Muscle layer of colon (tissue), 2 donors: ENCODE results near the gene LOX.

Experiments used
- H3K27ac ChIP-seq: one replicate; pipeline ENCODE4 v1.7.0; 2013; ENCODE audit warnings: low read depth, mild to moderate bottlenecking, low read length, moderate library complexity
- H3K27me3 ChIP-seq, 2 donors: one replicate each; pipeline ENCODE4 v1.7.0; 2013; ENCODE audit warnings: low read length in 2 of 2, mild to moderate bottlenecking in 2 of 2; ENCODE audit not compliant: insufficient read depth in 2 of 2, control insufficient read depth in 1 of 2
- H3K36me3 ChIP-seq: one replicate; pipeline ENCODE4 v1.7.0; 2013; ENCODE audit warnings: mild to moderate bottlenecking, low read length; ENCODE audit not compliant: insufficient read depth
- H3K4me1 ChIP-seq: one replicate; pipeline ENCODE4 v1.7.0; 2013; ENCODE audit warnings: mild to moderate bottlenecking, low read length; ENCODE audit not compliant: insufficient read depth
- H3K4me3 ChIP-seq, 2 donors: one replicate each; pipeline ENCODE4 v1.7.0; 2013; ENCODE audit warnings: low read length in 2 of 2, low read depth in 1 of 2, mild to moderate bottlenecking in 1 of 2, moderate library complexity in 1 of 2
- H3K9ac ChIP-seq: one replicate; pipeline ENCODE4 v1.7.0; 2013; ENCODE audit warnings: low read length
- H3K9me3 ChIP-seq: one replicate; pipeline ENCODE4 v1.7.0; 2013; ENCODE audit warnings: mild to moderate bottlenecking, low read length
- donor health status: abdominal sarcoma.
- donor health status: Adenocarcinoma of cecum.

The LOX gene

DNA sequence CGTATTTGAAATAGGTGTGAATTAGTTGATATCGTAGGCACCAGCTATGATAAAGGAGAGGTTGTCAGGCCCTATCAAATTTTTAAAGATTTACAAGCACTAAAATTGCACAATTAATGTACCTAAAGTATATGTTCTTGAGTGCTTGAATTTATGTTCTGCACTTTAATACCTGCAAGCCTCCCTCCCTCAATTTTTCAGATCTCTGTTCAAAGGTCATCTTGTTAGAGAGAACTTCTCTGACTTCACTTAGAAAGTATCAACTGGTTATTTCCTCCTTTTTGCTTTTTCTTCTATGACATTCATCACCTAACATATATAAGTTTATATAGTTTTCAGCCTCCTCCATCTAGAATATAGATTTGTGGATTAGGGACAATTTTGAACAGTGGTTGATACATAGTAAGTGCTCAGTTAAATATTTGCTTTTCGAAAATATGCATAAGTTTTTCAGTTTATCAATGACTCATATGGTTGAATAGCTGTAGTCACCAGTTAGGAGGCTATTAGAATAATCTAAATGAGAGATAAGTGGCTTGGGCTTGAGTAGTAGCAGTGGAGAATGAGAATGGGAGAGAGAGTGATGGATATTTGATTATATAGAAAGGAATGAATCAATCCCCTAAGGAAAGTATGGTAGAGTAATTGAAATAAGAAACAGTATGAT is 37.3 kb downstream of the LOX start:
- H3K36me3 ChIP-seq, result peaks cover 6% of the 10 kb centered on the region
- H3K4me3 ChIP-seq, result no peak overlapping the region
- H3K9ac ChIP-seq, result no peak overlapping the region
- no peak overlapping the region for H3K27ac ChIP-seq
- no peaks in the 10 kb centered on the region for H3K4me1 ChIP-seq
- H3K9me3 ChIP-seq, result no peaks in the 10 kb centered on the region
- no peaks in the 10 kb centered on the region for H3K27me3 ChIP-seq

DNA sequence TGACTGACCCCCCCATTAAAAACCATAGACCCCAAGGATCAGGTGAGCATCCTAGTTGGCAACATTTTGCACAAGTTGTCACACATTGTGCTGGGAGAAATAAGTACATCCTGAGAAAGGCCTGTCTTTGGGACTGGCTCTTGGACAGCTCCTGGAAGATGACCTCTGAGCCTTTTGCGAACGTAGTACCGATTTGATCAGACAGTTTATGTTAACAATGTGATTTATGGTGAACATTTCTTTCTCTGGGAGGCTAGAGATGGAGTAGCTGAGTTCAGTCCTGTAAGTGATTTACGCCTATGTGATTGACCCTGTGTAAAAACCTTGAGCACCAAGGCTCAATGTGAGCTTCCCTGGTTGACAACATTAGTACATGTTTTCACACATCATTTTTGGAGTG is 41.7 kb downstream of the LOX start:
- Histone ChIP-seq H3K9me3 (no peaks in the 10 kb centered on the region), H3K27ac (no peak overlapping the region), H3K4me1 (no peaks in the 10 kb centered on the region), H3K4me3 (no peak overlapping the region), H3K9ac (no peak overlapping the region), H3K36me3 (peaks cover 8% of the 10 kb centered on the region), H3K27me3 (no peaks in the 10 kb centered on the region)

DNA sequence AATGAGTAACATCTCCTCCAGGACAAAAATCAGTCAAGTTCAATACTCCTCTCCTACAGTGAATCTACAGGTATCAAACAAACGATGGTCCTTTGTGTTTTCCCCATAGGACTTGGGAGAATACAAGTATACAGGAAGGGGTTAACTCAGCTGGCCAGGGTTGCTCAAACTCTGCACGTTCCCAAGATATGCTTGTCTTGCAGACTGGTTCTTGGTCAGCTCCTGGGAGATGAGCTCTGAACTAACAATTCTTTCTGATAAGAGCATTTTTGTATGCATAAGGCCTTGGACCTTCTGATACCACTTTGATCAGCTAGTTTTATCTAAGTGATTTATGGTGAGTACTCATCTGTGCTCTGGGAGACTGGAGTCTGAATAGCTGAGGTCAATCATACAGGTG is 42.1 kb downstream of the LOX start:
- Histone ChIP-seq H3K36me3 (peaks cover 8% of the 10 kb centered on the region), H3K27ac (no peak overlapping the region), H3K9me3 (no peaks in the 10 kb centered on the region), H3K9ac (no peak overlapping the region), H3K4me1 (no peaks in the 10 kb centered on the region), H3K27me3 (no peaks in the 10 kb centered on the region), H3K4me3 (no peak overlapping the region)

DNA sequence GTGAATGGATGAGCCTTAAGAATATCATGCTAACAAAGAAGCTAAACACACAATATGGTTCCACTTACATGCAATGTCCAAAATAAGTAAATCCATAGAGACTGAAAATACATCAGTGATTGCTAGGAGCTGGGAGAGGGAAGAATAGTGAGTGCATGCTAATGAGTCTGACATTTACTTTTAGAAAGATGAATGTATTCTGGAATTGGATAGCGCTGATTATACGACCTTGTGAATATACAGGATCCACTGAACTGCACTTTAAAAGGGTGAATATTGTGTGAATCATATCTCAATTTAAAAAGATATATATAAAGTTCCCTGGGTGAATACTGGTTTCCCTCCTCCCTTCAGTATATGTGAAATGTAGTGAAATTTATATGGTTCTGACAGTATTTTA is 46.2 kb downstream of the LOX start:
- no peak overlapping the region for H3K9ac ChIP-seq
- peaks cover 8% of the 10 kb centered on the region for H3K36me3 ChIP-seq
- no peaks in the 10 kb centered on the region for H3K9me3 ChIP-seq
- no peaks in the 10 kb centered on the region for H3K27me3 ChIP-seq
- H3K4me1 ChIP-seq, result no peaks in the 10 kb centered on the region
- H3K27ac ChIP-seq, result no peak overlapping the region
- no peak overlapping the region for H3K4me3 ChIP-seq

DNA sequence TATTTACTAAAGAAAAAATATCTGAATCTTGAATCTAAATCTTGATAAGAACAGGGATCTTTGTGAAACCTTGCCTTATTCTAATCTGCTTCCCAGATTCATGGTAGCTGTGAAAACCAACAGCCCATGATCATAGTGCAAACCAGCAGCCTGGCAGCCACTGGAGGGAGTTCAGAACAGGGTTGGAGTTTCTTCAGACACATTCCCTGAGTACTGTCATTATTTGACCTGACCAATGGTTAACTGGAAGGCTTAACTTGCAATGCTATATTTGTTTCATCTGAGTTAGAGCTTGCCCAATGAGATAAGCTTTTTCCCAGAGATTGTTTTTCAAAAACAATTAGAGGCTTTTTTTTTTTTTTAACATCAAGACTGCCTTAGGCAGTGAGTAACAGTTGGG is 47.8 kb downstream of the LOX start:
- Histone ChIP-seq H3K4me1 (no peaks in the 10 kb centered on the region), H3K36me3 (no peaks in the 10 kb centered on the region), H3K27me3 (no peaks in the 10 kb centered on the region), H3K4me3 (no peak overlapping the region), H3K27ac (no peak overlapping the region), H3K9me3 (no peaks in the 10 kb centered on the region), H3K9ac (no peak overlapping the region)

DNA sequence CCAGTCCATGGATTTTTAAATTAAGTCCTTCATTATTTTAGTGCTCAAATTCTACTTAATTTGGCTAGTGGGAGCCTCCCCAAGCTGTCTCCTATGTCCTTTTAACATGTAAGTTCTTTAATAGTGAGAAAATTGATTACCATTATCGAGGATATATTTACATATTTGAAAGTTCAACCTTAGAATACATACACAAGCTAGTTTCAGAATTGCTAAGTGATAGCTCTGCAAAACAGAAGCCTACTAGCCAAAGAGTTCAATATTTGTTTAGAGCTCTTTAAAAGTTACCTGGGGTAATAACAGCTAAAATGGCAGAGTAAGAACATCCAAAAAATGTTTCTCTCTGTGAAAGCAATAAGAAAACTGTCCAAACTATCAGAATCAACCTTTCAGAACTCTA is 48.2 kb downstream of the LOX start:
- Histone ChIP-seq H3K27me3 (no peaks in the 10 kb centered on the region), H3K9me3 (no peaks in the 10 kb centered on the region), H3K4me3 (no peak overlapping the region), H3K27ac (no peak overlapping the region), H3K9ac (no peak overlapping the region), H3K4me1 (no peaks in the 10 kb centered on the region), H3K36me3 (no peaks in the 10 kb centered on the region)

DNA sequence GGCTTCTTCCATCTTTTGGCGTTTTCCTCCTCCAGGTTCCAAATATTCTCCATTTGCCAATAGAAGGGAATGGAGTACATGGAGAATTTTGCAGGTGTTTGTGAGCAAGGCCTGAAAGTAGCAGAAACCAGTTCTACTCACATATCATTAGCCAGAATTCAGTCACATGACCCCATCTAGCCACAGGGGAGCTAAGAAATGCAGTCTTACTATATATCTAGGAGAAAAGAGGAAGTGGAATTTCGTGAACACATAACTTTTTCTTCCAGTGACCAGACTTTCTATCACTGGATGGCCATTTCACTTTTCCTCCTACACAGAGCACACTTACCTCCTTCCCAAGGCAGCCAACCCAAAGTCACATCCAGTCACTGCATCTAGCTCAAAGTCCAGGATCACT is 55.1 kb downstream of the LOX start:
- Histone ChIP-seq H3K27me3 (no peaks in the 10 kb centered on the region), H3K4me3 (no peak overlapping the region), H3K9ac (no peak overlapping the region), H3K4me1 (no peaks in the 10 kb centered on the region), H3K36me3 (peaks cover 5% of the 10 kb centered on the region), H3K9me3 (no peaks in the 10 kb centered on the region), H3K27ac (no peak overlapping the region)

DNA sequence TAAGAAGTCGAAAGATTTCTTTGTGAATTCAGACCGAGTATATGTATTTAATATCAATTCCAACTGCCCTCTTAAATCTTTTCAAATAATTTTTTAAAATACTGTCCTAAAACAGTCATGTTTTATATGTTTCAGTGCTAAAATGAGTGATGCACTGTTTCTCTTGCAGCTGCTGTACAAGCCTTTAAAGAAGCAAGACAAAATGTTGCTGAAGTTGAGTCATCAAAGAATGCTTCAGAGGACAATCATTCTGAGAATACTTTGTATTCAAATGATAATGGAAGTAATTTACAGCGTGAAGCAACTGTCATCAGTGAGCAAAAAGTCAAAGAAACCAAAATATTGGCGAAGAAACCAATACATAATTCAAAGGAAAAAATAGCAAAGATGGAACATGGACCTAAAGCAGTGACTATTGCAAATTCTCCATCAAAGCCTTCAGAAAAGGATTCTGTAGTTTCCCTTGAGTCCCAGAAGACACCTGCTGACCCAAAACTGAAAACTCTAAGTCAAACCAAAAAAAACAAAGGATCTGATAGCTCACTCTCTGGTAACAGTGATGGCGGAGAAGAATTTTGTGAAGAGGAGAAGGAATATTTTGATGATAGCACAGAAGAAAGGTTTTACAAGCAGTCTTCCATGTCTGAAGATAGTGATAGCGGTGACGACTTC is 58.0 kb downstream of the LOX start:
- Histone ChIP-seq H3K36me3 (peaks cover 5% of the 10 kb centered on the region), H3K27ac (no peak overlapping the region), H3K9me3 (no peaks in the 10 kb centered on the region), H3K9ac (no peak overlapping the region), H3K4me1 (no peaks in the 10 kb centered on the region), H3K4me3 (no peak overlapping the region), H3K27me3 (no peaks in the 10 kb centered on the region)

DNA sequence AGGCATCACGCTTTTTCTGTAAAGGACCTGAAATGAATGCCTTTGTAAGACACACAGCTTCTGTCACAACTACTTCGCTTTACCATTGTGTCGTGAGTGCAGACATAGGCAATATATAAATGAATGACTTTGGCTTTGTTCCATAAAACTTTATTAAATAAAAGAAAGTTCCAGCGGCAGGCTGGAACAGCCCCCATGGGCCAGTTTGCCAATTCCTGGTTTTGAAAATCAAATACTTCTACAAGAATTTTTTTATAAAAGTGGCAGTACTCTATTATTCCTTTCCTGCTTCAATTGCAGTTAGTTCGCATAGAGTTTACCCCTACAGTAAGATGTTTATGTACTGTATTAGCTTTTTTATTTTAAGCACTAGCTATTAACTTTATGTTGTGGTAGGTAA is 62.6 kb downstream of the LOX start:
- H3K27me3 ChIP-seq, result no peaks in the 10 kb centered on the region
- no peak overlapping the region for H3K27ac ChIP-seq
- no peaks in the 10 kb centered on the region for H3K36me3 ChIP-seq
- no peaks in the 10 kb centered on the region for H3K4me1 ChIP-seq
- H3K4me3 ChIP-seq, result no peak overlapping the region
- H3K9ac ChIP-seq, result no peak overlapping the region
- no peaks in the 10 kb centered on the region for H3K9me3 ChIP-seq

DNA sequence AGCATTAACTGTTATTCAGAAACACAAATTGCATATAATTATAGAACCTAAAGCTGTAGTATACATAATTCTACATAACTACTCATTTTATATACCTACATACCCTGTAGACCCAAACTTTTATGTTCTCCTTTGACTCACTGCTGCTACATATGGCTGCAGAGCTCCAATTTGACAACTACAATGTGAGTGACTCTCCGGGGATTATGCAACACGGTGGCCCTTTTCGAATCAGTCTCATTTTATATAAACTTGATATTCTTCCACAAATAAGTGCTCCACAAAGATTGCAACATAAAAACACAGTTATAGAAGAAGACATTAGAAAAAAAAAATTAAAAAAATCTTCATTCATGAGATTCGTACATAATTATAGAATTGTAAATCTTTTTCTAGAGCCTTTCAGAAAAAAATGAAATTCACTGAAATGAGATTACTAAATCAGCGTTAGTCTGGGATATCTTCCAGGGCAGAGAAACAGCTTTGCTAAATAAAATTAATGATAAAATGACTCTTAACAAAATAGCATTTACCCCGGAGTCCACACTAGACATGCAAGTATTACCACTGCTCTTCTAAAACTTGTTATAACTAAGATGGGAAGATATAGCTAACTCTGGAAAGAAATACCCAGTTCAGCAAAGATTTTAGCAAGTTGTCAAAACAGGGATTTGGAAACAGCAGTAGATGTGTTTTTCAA is 63.7 kb downstream of the LOX start:
- Histone ChIP-seq H3K9me3 (no peaks in the 10 kb centered on the region), H3K4me3 (no peak overlapping the region), H3K9ac (no peak overlapping the region), H3K36me3 (no peaks in the 10 kb centered on the region), H3K4me1 (no peaks in the 10 kb centered on the region), H3K27ac (no peak overlapping the region), H3K27me3 (no peaks in the 10 kb centered on the region)
